ENCODE data around the gene KIRREL3.
A peak's percentile ranks its signal among the peaks of the same experiment; 100 is the strongest.

Gene KIRREL3

GRCh38 chr11:126431401-126432064, 569.0 kb downstream of the KIRREL3 start:
- DNase-seq = no peak

GRCh38 chr11:126430581-126431335, 569.8 kb downstream of the KIRREL3 start:
- peak; percentile 8 for DNase-seq

GRCh38 chr11:126426820-126427749, 573.5 kb downstream of the KIRREL3 start:
- no peak for DNase-seq

GRCh38 chr11:126426106-126426505, 574.5 kb downstream of the KIRREL3 start:
- DNase-seq = peak; percentile 24

- no peak for DNase-seq
These were observed 576.0 kb downstream of the KIRREL3 start for GRCh38 chr11:126424471-126425039.

- DNase-seq = no peak
These were observed 576.8 kb downstream of the KIRREL3 start for GRCh38 chr11:126423743-126424142.

GRCh38 chr11:126423154-126423553, 577.4 kb downstream of the KIRREL3 start:
- no peak for DNase-seq

GRCh38 chr11:126422446-126422845, 578.1 kb downstream of the KIRREL3 start:
- DNase-seq = no peak

- DNase-seq = no peak
These were observed 579.3 kb downstream of the KIRREL3 start for GRCh38 chr11:126421271-126421671.

- no peak for DNase-seq
These were observed 579.8 kb downstream of the KIRREL3 start for GRCh38 chr11:126420698-126421256.

GRCh38 chr11:126419801-126420697, 580.5 kb downstream of the KIRREL3 start:
- DNase-seq = no peak

- no peak for DNase-seq
These were observed 581.7 kb downstream of the KIRREL3 start for GRCh38 chr11:126418887-126419286.

GRCh38 chr11:126417091-126417862, 583.3 kb downstream of the KIRREL3 start:
- peak; percentile 27 for DNase-seq

- peak; percentile 95 for DNase-seq
These were observed 584.0 kb downstream of the KIRREL3 start for GRCh38 chr11:126416542-126417090.

GRCh38 chr11:126415669-126416420, 584.7 kb downstream of the KIRREL3 start:
- DNase-seq = no peak

- DNase-seq = no peak
These were observed 585.4 kb downstream of the KIRREL3 start for GRCh38 chr11:126415128-126415527.

- no peak for DNase-seq
These were observed 586.0 kb downstream of the KIRREL3 start for GRCh38 chr11:126414615-126415014.

GRCh38 chr11:126413843-126414405, 586.6 kb downstream of the KIRREL3 start:
- no peak for DNase-seq

GRCh38 chr11:126413426-126413825, 587.1 kb downstream of the KIRREL3 start:
- DNase-seq = no peak
